Neuronal stem cell (in vitro differentiated cells): ENCODE results near the gene OSBP.

Experiments
- DNase-seq: peaks from one replicate; pipeline ENCODE4 v3.0.0-alpha.2; 2013; ENCODE audit warnings: low spot score
- H2AFZ ChIP-seq: one replicate; pipeline ENCODE4 v1.6.1; 2013; ENCODE audit warnings: mild to moderate bottlenecking, low read length, inconsistent platforms
- H2AK5ac ChIP-seq: 2 replicates; pipeline ENCODE4 v1.6.1; 2013; ENCODE audit warnings: low read depth, mild to moderate bottlenecking, inconsistent platforms, low read length, moderate library complexity, mixed read lengths
- H2BK120ac ChIP-seq: 2 replicates; pipeline ENCODE4 v1.6.1; 2013; ENCODE audit warnings: low read depth, mild to moderate bottlenecking, inconsistent platforms, low read length, moderate library complexity, mixed read lengths
- H2BK12ac ChIP-seq: one replicate; pipeline ENCODE4 v1.6.1; 2013; ENCODE audit warnings: low read length, inconsistent platforms
- H2BK15ac ChIP-seq: 2 replicates; pipeline ENCODE4 v1.6.1; 2013; ENCODE audit warnings: mild to moderate bottlenecking, low read length, inconsistent platforms, mixed read lengths
- H2BK5ac ChIP-seq: one replicate; pipeline ENCODE4 v1.6.1; 2013; ENCODE audit warnings: inconsistent platforms, mild to moderate bottlenecking, low read length, moderate library complexity
- H3K14ac ChIP-seq: one replicate; pipeline ENCODE4 v1.6.1; 2013; ENCODE audit warnings: low read length, inconsistent platforms
- H3K18ac ChIP-seq: 2 replicates; pipeline ENCODE4 v1.6.1; 2013; ENCODE audit warnings: low read length, inconsistent platforms
- H3K23ac ChIP-seq: 2 replicates; pipeline ENCODE4 v1.6.1; 2013; ENCODE audit warnings: low read depth, mild to moderate bottlenecking, mixed read lengths, low read length, inconsistent platforms; ENCODE audit not compliant: poor library complexity
- H3K27ac ChIP-seq: replicated peaks from 3 replicates; pipeline ENCODE4 v1.5.1; 2013; ENCODE audit warnings: low read length, inconsistent platforms
- H3K27me3 ChIP-seq, 3 experiments: 2 replicates each; pipeline ENCODE4 v1.6.1; 2013; ENCODE audit warnings: low read length in 3 of 3, mild to moderate bottlenecking in 2 of 3, inconsistent platforms in 1 of 3, low read depth in 1 of 3, mixed read lengths in 1 of 3, moderate library complexity in 1 of 3; ENCODE audit not compliant: control insufficient read depth in 3 of 3, insufficient read depth in 3 of 3
- H3K36me3 ChIP-seq, 2 donors: replicated peaks in 1 of 2; 2 replicates each; pipeline ENCODE4 v1.6.1; 2013; ENCODE audit warnings: low read length in 2 of 2; ENCODE audit not compliant: control insufficient read depth in 2 of 2, insufficient read depth in 2 of 2
- H3K4ac ChIP-seq: 2 replicates; pipeline ENCODE4 v1.6.1; 2013; ENCODE audit warnings: inconsistent platforms, mild to moderate bottlenecking, low read length, moderate library complexity
- H3K4me1 ChIP-seq, 2 donors: 1 replicate in 1 of 2; 2 replicates in 1 of 2; pipeline ENCODE4 v1.6.1; 2013; ENCODE audit warnings: low read length in 2 of 2, low read depth in 1 of 2; ENCODE audit not compliant: control insufficient read depth in 2 of 2, insufficient read depth in 1 of 2
- H3K4me2 ChIP-seq: one replicate; pipeline ENCODE4 v1.6.1; 2013; ENCODE audit warnings: mild to moderate bottlenecking, low read length, inconsistent platforms; ENCODE audit not compliant: insufficient read depth, poor library complexity, severe bottlenecking
- H3K4me3 ChIP-seq, 2 donors: 2 replicates each; pipeline ENCODE4 v1.5.1; 2013; ENCODE audit warnings: low read length in 2 of 2, mild to moderate bottlenecking in 2 of 2, inconsistent platforms in 1 of 2, moderate library complexity in 1 of 2
- H3K79me1 ChIP-seq: one replicate; pipeline ENCODE4 v1.6.1; 2013; ENCODE audit warnings: low read depth, mild to moderate bottlenecking, inconsistent platforms, low read length, moderate library complexity
- H3K9ac ChIP-seq: one replicate; pipeline ENCODE4 v1.6.1; 2013; ENCODE audit warnings: mild to moderate bottlenecking, low read depth, low read length, inconsistent platforms; ENCODE audit not compliant: poor library complexity
- H3K9me3 ChIP-seq, 2 donors: replicated peaks in 1 of 2; 2 replicates each; pipeline versions ENCODE3 to v1.6.1; 2013; ENCODE audit warnings: low read length in 2 of 2, mild to moderate bottlenecking in 2 of 2, inconsistent platforms in 1 of 2, low read depth in 1 of 2, mixed read lengths in 1 of 2, moderate library complexity in 1 of 2; ENCODE audit not compliant: control insufficient read depth in 2 of 2, insufficient read depth in 1 of 2
- H4K8ac ChIP-seq: one replicate; pipeline ENCODE4 v1.6.1; 2013; ENCODE audit warnings: low read depth, mild to moderate bottlenecking, inconsistent platforms, low read length, moderate library complexity
- H4K91ac ChIP-seq: one replicate; pipeline ENCODE4 v1.6.1; 2013; ENCODE audit warnings: low read length, low read depth, mild to moderate bottlenecking, inconsistent platforms; ENCODE audit not compliant: poor library complexity
- WGBS, 2 donors: extraction: QIAGEN DNeasy Blood & Tissue Kit; methylation state at CpG; one replicate each; pipeline ENCODE4 v1.1.7; 2013; ENCODE audit warnings: missing lambda C conversion rate in 2 of 2, mixed read lengths in 1 of 2; ENCODE audit not compliant: insufficient read length in 2 of 2, insufficient replicate concordance in 1 of 2; ENCODE audit errors: extremely low coverage in 2 of 2; 5-methylcytosine and 5-hydroxymethylcytosine counted together

The OSBP gene

DNA sequence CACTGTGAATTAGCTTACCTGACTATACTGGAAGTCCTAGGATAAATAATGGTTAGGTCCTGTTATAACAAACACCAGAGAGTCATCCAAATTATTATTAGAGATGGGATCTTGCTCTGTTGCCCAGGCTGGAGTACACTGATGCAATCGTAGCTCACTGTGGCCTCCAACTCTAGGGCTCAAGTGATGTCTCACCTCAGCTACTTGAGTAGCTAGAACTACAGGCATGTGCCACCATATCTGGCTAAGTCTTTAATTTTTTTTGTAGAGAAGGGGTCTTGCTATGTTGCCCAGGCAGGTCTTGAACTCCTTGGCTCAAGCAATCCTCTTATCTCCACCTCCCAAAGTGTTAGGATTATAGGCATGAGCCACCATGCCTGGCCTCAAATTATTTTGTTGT lies 37.2 kb downstream of the OSBP start:
- peaks cover 0 to 5% of the 10 kb centered on the region in 2 donors for H3K4me1 ChIP-seq
- no peak overlapping the region for H2BK15ac ChIP-seq
- no peak overlapping the region for H3K27ac ChIP-seq
- no CpG with 5 or more reads among the region's 1 CpG for WGBS, 2 donors
- H2AFZ ChIP-seq: no peak overlapping the region
- H2BK12ac ChIP-seq: no peak overlapping the region
- no peak overlapping the region for H2BK5ac ChIP-seq
- H3K18ac ChIP-seq: no peak overlapping the region
- no peaks in the 10 kb centered on the region for H3K9me3 ChIP-seq
- no peak overlapping the region for H3K14ac ChIP-seq
- no peak overlapping the region for H4K8ac ChIP-seq
- H3K79me1 ChIP-seq: no peaks in the 10 kb centered on the region
- no peak overlapping the region for H3K9ac ChIP-seq
- no peak overlapping the region for H3K4me2 ChIP-seq
- H3K23ac ChIP-seq: no peak overlapping the region
- no peaks in the 10 kb centered on the region for H3K27me3 ChIP-seq
- H3K4ac ChIP-seq: no peak overlapping the region
- no peak overlapping the region for H2BK120ac ChIP-seq
- H2AK5ac ChIP-seq: no peak overlapping the region
- H4K91ac ChIP-seq: no peak overlapping the region
- DNase-seq: no peak
- H3K36me3 ChIP-seq: peaks cover 17 to 88% of the 10 kb centered on the region in 2 donors
- no peak overlapping the region for H3K4me3 ChIP-seq

DNA sequence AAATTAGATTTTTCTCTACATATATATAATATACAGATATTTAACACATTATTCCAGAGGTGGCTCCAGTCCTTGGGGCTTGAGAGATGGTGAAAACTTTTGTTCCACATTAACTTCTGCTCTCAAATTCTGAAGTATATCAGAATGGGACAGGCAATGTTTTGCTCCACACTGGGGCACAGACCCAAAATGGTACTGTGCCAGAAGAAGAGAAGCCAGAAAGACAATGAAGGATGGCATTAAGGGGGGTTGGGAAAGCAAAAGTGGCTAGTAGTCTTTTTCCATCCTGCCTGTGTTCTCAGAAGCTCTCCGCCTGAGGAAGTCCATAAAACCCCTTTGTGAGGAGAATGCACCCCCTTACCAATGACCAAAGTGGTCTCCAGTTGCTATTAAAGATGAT lies 40.1 kb downstream of the OSBP start:
- Histone ChIP-seq H3K27ac (peak overlapping the region; percentile 66), H3K36me3 (peaks cover 17 to 67% of the 10 kb centered on the region in 2 donors), H3K4me2 (no peak overlapping the region), H2BK15ac (no peak overlapping the region), H3K9ac (no peak overlapping the region), H3K18ac (no peak overlapping the region), H4K8ac (no peak overlapping the region), H3K14ac (no peak overlapping the region), H2BK12ac (no peak overlapping the region), H2AK5ac (no peak overlapping the region), H3K4me1 (peaks cover 0 to 5% of the 10 kb centered on the region in 2 donors), H3K27me3 (no peaks in the 10 kb centered on the region), H3K9me3 (no peaks in the 10 kb centered on the region), H2BK5ac (no peak overlapping the region), H4K91ac (no peak overlapping the region), H3K4me3 (no peak overlapping the region), H2BK120ac (no peak overlapping the region), H3K79me1 (no peaks in the 10 kb centered on the region), H2AFZ (no peak overlapping the region), H3K4ac (no peak overlapping the region), H3K23ac (no peak overlapping the region)
- no peak for DNase-seq
- no CpG with 5 or more reads among the region's 1 CpG for WGBS, 2 donors

DNA sequence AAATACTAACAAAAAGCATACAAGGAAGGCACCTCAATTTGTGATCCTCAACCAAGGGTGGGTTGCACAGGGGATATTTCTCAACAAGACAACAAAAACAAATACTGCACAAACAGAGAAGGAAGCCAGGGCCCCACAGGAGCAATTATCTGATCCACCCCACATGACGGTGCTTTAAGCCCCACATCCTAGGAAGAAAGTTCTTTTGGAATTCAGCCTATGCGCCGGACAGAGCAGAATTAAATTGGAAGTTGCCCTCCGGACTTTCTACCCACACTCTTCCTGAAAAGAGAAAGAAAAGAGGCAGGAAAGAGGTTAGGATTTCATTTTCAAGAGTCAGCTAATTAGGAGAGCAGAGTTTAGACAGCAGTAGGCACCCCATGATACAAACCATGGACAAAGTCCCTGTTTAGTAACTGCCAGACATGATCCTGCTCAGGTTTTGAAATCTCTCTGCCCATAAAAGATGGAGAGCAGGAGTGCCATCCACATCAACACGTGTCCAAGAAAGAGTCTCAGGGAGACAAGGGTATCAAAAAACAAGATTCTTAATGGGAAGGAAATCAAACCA lies 40.6 kb downstream of the OSBP start:
- no peak overlapping the region for H3K18ac ChIP-seq
- no peak overlapping the region for H4K91ac ChIP-seq
- no peak overlapping the region for H2AK5ac ChIP-seq
- H4K8ac ChIP-seq: no peak overlapping the region
- H2AFZ ChIP-seq: no peak overlapping the region
- peak overlapping the region; percentile 67 for H3K27ac ChIP-seq
- H3K23ac ChIP-seq: no peak overlapping the region
- H3K14ac ChIP-seq: no peak overlapping the region
- no peaks in the 10 kb centered on the region for H3K27me3 ChIP-seq
- no peak overlapping the region for H2BK12ac ChIP-seq
- H3K79me1 ChIP-seq: no peaks in the 10 kb centered on the region
- no peak overlapping the region for H3K4ac ChIP-seq
- H2BK5ac ChIP-seq: no peak overlapping the region
- no peak overlapping the region for H2BK15ac ChIP-seq
- H3K4me3 ChIP-seq: no peak overlapping the region
- H3K36me3 ChIP-seq: peaks cover 17 to 62% of the 10 kb centered on the region in 2 donors
- no peak overlapping the region for H2BK120ac ChIP-seq
- no CpG with 5 or more reads among the region's 5 CpGs for WGBS, 2 donors
- H3K9ac ChIP-seq: no peak overlapping the region
- no peak for DNase-seq
- no peaks in the 10 kb centered on the region for H3K9me3 ChIP-seq
- H3K4me2 ChIP-seq: no peak overlapping the region
- H3K4me1 ChIP-seq: peaks cover 0 to 5% of the 10 kb centered on the region in 2 donors

DNA sequence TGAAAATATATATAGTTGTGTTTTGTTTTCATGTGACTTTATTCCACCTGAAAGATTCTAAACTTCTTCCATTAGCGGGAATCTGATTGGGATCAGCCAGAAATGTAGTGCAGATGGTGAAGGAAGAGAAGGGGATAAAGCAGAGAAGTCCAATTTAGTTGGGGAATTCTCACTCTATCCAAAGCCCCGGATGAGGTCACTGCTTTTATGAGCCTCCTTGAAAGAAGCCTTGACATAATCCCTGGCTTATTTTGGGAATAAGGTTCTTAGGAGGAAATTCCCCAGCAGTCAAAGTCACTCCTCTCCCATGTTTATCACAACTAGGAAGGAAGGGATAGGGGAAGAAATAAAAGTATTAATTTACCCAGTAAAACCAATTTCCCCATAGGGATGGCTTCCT lies 41.1 kb downstream of the OSBP start:
- H3K14ac ChIP-seq: no peak overlapping the region
- H4K91ac ChIP-seq: no peak overlapping the region

More for the DNA sequence above, 41.1 kb downstream of the OSBP start:
- H3K27ac ChIP-seq: peak overlapping the region; percentile 67
- H3K9ac ChIP-seq: no peak overlapping the region
- no peak overlapping the region for H3K4ac ChIP-seq
- H3K4me2 ChIP-seq: no peak overlapping the region
- no CpG with 5 or more reads among the region's 2 CpGs for WGBS, 2 donors
- H3K23ac ChIP-seq: no peak overlapping the region
- H2BK12ac ChIP-seq: no peak overlapping the region
- no peak overlapping the region for H2BK120ac ChIP-seq
- peaks cover 0 to 5% of the 10 kb centered on the region in 2 donors for H3K4me1 ChIP-seq
- H3K27me3 ChIP-seq: no peaks in the 10 kb centered on the region
- H3K9me3 ChIP-seq: no peaks in the 10 kb centered on the region
- H2BK15ac ChIP-seq: no peak overlapping the region
- no peak overlapping the region for H2AK5ac ChIP-seq
- DNase-seq: no peak
- H2BK5ac ChIP-seq: no peak overlapping the region
- H3K36me3 ChIP-seq: peaks cover 17 to 59% of the 10 kb centered on the region in 2 donors
- H3K18ac ChIP-seq: no peak overlapping the region
- no peaks in the 10 kb centered on the region for H3K79me1 ChIP-seq
- H3K4me3 ChIP-seq: no peak overlapping the region
- H2AFZ ChIP-seq: no peak overlapping the region
- H4K8ac ChIP-seq: no peak overlapping the region
